GM12874 (cell line): ENCODE results near the gene ALKBH2.

Source experiments
- TF ChIP-seq, protein P1 (sequence below): IDR thresholded peaks from 2 replicates; pipeline ENCODE4 v1.5.1; 2011; ENCODE audit warnings: low read depth, mild to moderate bottlenecking, control low read depth, low read length, moderate library complexity; ENCODE audit not compliant: insufficient read depth

The ALKBH2 gene

DNA sequence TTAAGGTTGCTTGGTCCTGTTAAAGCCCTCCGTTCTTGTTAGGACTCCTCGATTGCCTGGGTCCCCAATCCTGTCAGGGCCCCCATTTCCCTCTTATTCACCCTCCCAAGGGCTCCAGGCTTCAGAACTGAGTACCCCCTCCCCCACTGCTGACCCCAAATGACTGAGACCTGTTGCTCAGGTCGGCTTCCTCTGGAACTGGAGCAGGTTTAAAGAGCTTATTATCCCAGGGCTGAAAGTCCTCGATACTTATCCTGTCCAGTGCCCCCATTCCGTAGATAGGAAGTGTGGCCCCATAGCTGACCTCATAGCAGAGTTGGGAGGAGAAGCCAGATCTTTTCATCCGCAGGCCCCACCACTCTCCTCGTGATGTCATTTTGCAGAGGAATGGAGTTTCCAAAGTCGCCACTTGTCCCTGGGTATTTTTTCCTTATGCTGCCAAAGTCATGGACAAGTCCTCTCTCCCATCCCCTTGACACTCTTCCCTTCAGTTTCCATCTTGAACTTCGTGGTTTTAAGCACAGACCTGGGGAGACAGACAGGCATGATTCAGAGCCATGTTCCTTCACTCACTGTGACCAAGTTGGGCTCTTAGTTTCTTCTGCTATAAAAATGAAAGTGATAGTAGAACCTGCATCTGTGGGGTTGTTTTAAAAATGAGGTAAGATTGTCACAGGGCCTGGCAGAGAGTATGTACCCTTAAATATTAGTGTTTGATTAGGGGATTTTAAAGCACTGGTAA, 39.7 kb downstream of the ALKBH2 start:
- TF ChIP-seq, protein P1, sequence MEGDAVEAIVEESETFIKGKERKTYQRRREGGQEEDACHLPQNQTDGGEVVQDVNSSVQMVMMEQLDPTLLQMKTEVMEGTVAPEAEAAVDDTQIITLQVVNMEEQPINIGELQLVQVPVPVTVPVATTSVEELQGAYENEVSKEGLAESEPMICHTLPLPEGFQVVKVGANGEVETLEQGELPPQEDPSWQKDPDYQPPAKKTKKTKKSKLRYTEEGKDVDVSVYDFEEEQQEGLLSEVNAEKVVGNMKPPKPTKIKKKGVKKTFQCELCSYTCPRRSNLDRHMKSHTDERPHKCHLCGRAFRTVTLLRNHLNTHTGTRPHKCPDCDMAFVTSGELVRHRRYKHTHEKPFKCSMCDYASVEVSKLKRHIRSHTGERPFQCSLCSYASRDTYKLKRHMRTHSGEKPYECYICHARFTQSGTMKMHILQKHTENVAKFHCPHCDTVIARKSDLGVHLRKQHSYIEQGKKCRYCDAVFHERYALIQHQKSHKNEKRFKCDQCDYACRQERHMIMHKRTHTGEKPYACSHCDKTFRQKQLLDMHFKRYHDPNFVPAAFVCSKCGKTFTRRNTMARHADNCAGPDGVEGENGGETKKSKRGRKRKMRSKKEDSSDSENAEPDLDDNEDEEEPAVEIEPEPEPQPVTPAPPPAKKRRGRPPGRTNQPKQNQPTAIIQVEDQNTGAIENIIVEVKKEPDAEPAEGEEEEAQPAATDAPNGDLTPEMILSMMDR: no peak

DNA sequence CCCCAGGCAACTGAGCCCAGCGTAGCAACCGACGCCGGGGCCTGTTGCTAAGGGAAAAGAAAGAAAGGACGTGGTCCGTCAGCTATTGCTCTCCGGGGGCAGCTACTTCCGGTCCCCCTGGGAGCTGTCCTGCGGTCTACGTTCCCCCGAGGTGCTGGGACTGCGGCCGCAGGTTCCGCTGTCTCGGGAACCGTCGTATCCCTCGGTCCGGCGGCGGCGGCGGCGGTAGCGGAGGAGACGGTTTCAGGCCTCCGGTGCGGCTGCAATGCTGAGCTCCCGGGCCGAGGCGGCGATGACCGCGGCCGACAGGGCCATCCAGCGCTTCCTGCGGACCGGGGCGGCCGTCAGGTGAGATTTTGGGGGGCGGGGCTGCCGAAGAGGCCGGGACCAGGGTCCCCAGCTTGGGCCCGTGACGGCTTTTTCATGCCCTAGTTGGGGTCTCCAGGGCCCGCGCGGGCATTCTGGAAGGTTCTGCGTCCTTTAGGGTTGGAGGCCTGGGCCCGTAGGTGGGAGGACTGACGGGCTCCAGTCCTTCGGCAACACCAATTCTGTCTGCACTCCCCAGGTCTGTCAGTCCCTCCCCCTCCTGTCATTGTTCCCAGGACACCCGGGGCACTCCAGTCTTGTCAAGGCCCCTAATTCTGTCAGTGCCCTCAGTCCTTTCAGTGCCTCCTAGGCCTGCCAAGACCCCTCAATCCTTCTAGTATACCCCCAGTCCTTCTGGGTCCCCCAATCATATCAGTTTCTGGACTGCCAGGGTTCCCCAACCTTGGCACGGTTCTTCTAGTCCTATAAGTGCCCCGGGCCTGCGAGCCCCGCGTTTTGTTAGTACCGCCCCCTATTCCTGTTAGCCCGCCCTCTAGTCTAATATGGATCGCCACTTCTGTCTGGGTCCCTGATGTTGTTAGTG, 40.6 kb downstream of the ALKBH2 start, which contains the start of gene USP30:
TSS of gene USP30 (plus strand) at position 163 of the 910 bp plus-strand sequence. CDS start at position 266, 103 bp downstream.
- TF ChIP-seq, protein P1: no peak

DNA sequence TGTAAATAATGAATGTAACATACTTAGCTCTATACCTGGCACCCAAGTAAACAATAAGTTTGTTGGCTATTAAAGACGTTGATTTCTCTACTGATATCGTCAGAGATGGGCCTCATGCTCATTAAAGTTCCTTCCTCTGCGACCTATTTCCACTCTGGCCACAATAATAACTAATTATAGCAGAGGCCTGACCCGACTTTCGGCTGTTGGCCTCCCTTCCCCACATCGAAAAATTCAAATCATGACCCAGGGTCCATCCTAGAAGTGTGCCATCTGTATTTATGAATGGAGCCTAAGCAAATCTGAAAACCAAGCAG, 41.2 kb downstream of the ALKBH2 start:
- TF ChIP-seq, protein P1: no peak

DNA sequence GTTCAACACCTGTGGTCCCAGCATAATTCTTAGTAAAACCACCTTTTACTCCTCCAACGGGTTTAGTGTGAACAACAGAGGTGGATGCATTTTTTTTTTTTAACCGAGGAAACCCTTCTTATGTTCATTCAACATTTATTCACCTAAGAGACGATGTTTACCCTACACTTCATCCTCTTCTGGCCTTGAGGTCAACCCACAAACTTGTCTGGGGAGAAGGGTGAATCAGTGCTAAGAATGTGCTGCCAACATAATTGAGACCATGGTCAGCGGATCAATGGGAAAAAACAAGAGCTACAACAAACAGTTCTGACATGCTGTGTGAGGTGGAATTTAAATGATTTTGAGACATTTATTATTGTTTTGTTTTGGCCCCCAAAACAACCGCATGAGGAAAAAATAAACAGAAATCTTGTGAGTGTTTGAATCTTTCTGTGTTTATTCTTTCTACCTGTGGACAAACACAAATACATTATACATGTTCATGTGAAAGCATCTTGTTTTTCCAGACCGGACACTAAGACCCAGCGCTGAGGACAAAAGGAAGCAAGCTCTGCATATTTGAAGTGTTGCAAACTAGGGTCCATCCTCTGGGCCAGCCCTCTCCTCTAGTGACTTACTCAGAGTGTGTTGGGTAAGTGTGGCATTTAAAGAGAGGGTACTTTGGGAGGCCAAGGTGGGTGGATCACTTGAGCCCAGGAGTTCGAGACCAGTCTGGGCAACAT, 46.0 kb downstream of the ALKBH2 start:
- TF ChIP-seq, protein P1: no peak

DNA sequence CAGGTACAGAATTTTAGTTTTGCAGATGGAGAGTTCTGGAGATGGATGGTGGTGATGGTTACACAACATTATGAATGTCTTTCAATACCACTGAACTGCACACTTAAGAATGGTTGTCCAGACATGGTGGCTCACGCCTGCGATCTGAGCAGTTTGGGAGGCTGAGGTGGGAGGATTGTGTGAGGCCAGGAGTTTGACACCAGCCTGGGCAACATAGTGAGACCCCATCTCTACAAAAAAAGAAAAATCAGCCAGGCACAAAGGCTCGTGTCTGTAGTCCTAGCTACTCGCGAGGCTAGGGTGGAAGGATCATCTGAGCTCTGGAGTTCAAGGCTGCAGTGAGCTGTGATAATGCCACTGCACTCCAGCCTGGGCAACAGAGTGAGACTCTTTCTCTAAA, 49.0 kb downstream of the ALKBH2 start:
- TF ChIP-seq, protein P1: no peak
